ENCODE measurements around the gene KCNK15. TPM values are rescaled to one million over a fixed set of nuclear protein-coding genes. Genes with fewer than 3 reads are reported as not detected.
"Not testable (repeated sequence)": the region's sequence is repeated elsewhere in the genome, so short reads cannot be mapped to it uniquely, and the experiment has no call there.

Gene KCNK15
- total RNA-seq, 1 experiment from 2014 or later: 0.33 TPM

DNA sequence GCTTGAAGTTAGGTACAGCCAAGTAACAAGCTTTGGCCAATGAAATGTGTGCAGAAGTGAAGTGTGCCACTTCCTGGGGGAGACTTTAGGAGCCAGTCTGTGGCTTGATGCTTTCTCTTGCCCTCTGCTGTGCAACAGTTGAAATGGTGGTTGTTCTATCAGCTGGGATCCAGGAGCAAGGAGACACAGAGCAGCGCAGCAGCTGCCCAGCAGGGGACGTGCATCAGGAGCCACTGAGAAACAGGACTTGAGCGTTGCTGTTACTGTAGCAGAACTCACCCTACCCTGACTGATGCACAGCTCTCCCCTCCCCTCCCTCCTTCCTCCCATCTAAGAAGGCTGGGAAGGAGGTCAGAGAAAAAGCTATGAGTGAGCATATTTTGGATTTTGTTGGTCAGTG lies 49.4 kb upstream of the KCNK15 start:
- no peaks in the 10 kb centered on the region for H3K27me3 ChIP-seq (ENCODE audit: insufficient read depth, low read length)
- no peaks in the 10 kb centered on the region for H3K79me2 ChIP-seq (ENCODE audit: insufficient read depth, low read length)
- no peak overlapping the region for H4K5ac ChIP-seq (ENCODE audit: insufficient read length, low read depth, low read length)
- H2BK5ac ChIP-seq (ENCODE audit: insufficient read length, low read length): no peak overlapping the region
- H3K79me1 ChIP-seq (ENCODE audit: insufficient read depth, low read depth, low read length, poor library complexity, severe bottlenecking): no peaks in the 10 kb centered on the region
- Mint-ChIP-seq H3K36me3 (ENCODE audit: insufficient read depth in 1 of 3, low read depth in 3 of 3) (peaks cover 0 to 7% (median 2%) of the 10 kb centered on the region in 3 experiments; a peak in 4 of 7 replicates), H3K4me1 (peaks cover 24 to 27% of the 10 kb centered on the region in 2 experiments), H3K9me3 (peaks cover 4 to 11% of the 10 kb centered on the region in 2 experiments; a peak in 3 of 5 replicates), H3K27me3 (ENCODE audit: low read depth) (peaks cover 7% of the 10 kb centered on the region), H3K4me3 (no peak overlapping the region), H3K27ac (no peak overlapping the region; a peak in 1 of 7 replicates)
- no peaks in the 10 kb centered on the region for H3K9me3 ChIP-seq (ENCODE audit: control insufficient read depth, low read depth, low read length)
- no peak overlapping the region for H3K56ac ChIP-seq (ENCODE audit: insufficient read length, low read depth, low read length)
- no peak overlapping the region for H3K4ac ChIP-seq (ENCODE audit: low read depth, low read length)
- H2BK20ac ChIP-seq (ENCODE audit: low read depth, low read length, poor library complexity, severe bottlenecking): no peak overlapping the region
- no CpG with 5 or more reads among the region's 3 CpGs for WGBS (ENCODE audit: extremely low coverage, insufficient read length, low lambda C conversion rate)
- no peak overlapping the region for H2BK120ac ChIP-seq (ENCODE audit: low read depth, low read length, poor library complexity, severe bottlenecking)
- no peak overlapping the region for H3K14ac ChIP-seq (ENCODE audit: insufficient read depth, low read length)
- H4K91ac ChIP-seq (ENCODE audit: insufficient read length, low read depth, low read length): no peak overlapping the region
- no peaks in the 10 kb centered on the region for H4K20me1 ChIP-seq (ENCODE audit: control insufficient read depth, insufficient read depth, insufficient read length)
- H3K27ac ChIP-seq (ENCODE audit: insufficient read length, low read depth, low read length): no peak overlapping the region
- no peak overlapping the region for H2BK15ac ChIP-seq (ENCODE audit: low read depth, low read length)
- H3K23me2 ChIP-seq (ENCODE audit: insufficient read length, low read depth, low read length, poor library complexity, severe bottlenecking): no peaks in the 10 kb centered on the region
- H2AK5ac ChIP-seq (ENCODE audit: insufficient read length, low read length): no peak overlapping the region
- no peak overlapping the region for H3T11ph ChIP-seq (ENCODE audit: low read length)
- DNase-seq: no peak
- no peak overlapping the region for H3K9ac ChIP-seq (ENCODE audit: extremely low read depth, insufficient read length, low read length)
- TF ChIP-seq, protein P1, sequence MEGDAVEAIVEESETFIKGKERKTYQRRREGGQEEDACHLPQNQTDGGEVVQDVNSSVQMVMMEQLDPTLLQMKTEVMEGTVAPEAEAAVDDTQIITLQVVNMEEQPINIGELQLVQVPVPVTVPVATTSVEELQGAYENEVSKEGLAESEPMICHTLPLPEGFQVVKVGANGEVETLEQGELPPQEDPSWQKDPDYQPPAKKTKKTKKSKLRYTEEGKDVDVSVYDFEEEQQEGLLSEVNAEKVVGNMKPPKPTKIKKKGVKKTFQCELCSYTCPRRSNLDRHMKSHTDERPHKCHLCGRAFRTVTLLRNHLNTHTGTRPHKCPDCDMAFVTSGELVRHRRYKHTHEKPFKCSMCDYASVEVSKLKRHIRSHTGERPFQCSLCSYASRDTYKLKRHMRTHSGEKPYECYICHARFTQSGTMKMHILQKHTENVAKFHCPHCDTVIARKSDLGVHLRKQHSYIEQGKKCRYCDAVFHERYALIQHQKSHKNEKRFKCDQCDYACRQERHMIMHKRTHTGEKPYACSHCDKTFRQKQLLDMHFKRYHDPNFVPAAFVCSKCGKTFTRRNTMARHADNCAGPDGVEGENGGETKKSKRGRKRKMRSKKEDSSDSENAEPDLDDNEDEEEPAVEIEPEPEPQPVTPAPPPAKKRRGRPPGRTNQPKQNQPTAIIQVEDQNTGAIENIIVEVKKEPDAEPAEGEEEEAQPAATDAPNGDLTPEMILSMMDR (conservative IDR thresholded peaks at IDR 0.05): no peak
- H4K8ac ChIP-seq (replicated peaks; ENCODE audit: insufficient read length, low read depth, low read length): no peak overlapping the region
- H3K4me1 ChIP-seq (ENCODE audit: insufficient read depth, low read length): peaks cover 2% of the 10 kb centered on the region; the same call in 1 of the 2 replicates
- no peak overlapping the region for H3K23ac ChIP-seq (ENCODE audit: insufficient read length, low read depth, low read length)
- H2BK12ac ChIP-seq (ENCODE audit: insufficient read length, low read depth, low read length): no peak overlapping the region
- no peak overlapping the region for H3K18ac ChIP-seq (ENCODE audit: insufficient read length, low read depth, low read length)
- no peak overlapping the region for H3K4me2 ChIP-seq (ENCODE audit: insufficient read depth, insufficient read length, low read length)
- no peak overlapping the region for H2AFZ ChIP-seq (ENCODE audit: low read length)

DNA sequence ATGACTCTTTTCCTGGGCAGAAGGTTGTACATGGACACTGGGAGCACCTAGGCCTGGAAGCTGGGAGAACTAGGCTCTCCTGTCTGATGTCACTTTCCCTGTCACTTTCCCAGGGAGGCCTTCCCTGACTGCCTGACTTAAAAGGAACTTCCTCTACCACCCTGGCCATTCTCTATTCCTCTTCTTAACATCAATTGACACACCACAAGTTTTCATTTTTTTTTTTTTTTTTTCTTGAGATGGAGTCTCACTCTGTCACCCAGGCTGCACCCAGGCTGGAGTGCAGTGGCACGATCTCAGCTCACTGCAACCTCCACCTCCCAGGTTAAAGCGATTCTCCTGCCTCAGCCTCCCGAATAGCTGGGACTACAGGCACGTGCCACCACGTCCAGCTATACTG lies 48.6 kb upstream of the KCNK15 start:
- DNase-seq; H2BK120ac ChIP-seq (ENCODE audit: low read depth, low read length, poor library complexity, severe bottlenecking): not testable (repeated sequence)
- no CpG with 5 or more reads among the region's 5 CpGs for WGBS (ENCODE audit: extremely low coverage, insufficient read length, low lambda C conversion rate)

More for the DNA sequence above, 48.6 kb upstream of the KCNK15 start:
- H4K5ac ChIP-seq (ENCODE audit: insufficient read length, low read depth, low read length); H3K36me3 Mint-ChIP-seq (ENCODE audit: insufficient read depth in 1 of 3, low read depth in 3 of 3); H3K27me3 Mint-ChIP-seq (ENCODE audit: low read depth); H3K4me2 ChIP-seq (ENCODE audit: insufficient read depth, insufficient read length, low read length); H3K79me2 ChIP-seq (ENCODE audit: insufficient read depth, low read length); H3K4ac ChIP-seq (ENCODE audit: low read depth, low read length); H3K9me3 ChIP-seq (ENCODE audit: control insufficient read depth, low read depth, low read length); H3K4me1 ChIP-seq (ENCODE audit: insufficient read depth, low read length); H3T11ph ChIP-seq (ENCODE audit: low read length); H2AFZ ChIP-seq (ENCODE audit: low read length); H4K8ac ChIP-seq (replicated peaks; ENCODE audit: insufficient read length, low read depth, low read length); H3K27ac ChIP-seq (ENCODE audit: insufficient read length, low read depth, low read length); H3K56ac ChIP-seq (ENCODE audit: insufficient read length, low read depth, low read length); H3K14ac ChIP-seq (ENCODE audit: insufficient read depth, low read length); H4K91ac ChIP-seq (ENCODE audit: insufficient read length, low read depth, low read length); H2BK12ac ChIP-seq (ENCODE audit: insufficient read length, low read depth, low read length); H3K18ac ChIP-seq (ENCODE audit: insufficient read length, low read depth, low read length); H3K79me1 ChIP-seq (ENCODE audit: insufficient read depth, low read depth, low read length, poor library complexity, severe bottlenecking); H2AK5ac ChIP-seq (ENCODE audit: insufficient read length, low read length); H3K4me3 Mint-ChIP-seq; H3K27me3 ChIP-seq (ENCODE audit: insufficient read depth, low read length); H4K20me1 ChIP-seq (ENCODE audit: control insufficient read depth, insufficient read depth, insufficient read length); H3K23ac ChIP-seq (ENCODE audit: insufficient read length, low read depth, low read length); H2BK20ac ChIP-seq (ENCODE audit: low read depth, low read length, poor library complexity, severe bottlenecking); H3K23me2 ChIP-seq (ENCODE audit: insufficient read length, low read depth, low read length, poor library complexity, severe bottlenecking); H2BK5ac ChIP-seq (ENCODE audit: insufficient read length, low read length); H3K9ac ChIP-seq (ENCODE audit: extremely low read depth, insufficient read length, low read length); H3K27ac Mint-ChIP-seq; H2BK15ac ChIP-seq (ENCODE audit: low read depth, low read length); H3K9me3 Mint-ChIP-seq: not testable (repeated sequence)
- H3K4me1 Mint-ChIP-seq: peaks cover 30 to 33% of the 10 kb centered on the region in 2 experiments
